ENCODE results near the gene SMURF2.
A peak's percentile ranks its signal among the peaks of the same experiment; 100 is the strongest.
"Not testable (repeated sequence)": the region's sequence is repeated elsewhere in the genome, so short reads cannot be mapped to it uniquely, and the experiment has no call there.

SMURF2 gene

DNA sequence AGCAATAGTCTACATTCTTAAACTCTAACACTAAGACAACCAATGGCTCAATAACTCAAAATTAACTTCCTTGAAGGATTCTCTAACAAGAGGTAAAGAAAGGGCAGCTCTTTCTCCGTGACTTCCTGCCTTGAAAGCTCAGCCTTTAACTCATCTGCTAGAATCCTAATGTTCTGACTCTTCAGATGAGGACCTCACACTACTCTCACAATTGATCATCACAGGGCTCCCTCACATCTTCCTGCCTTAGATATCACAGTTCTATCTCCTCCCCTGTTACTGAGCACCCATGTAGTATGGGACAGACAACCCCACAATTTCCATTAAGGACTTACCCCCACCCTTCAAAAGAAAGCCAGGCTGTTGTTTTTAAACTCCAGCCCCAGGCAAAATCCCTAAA lies 33.5 kb downstream of the SMURF2 start:
- no peak for DNase-seq

GRCh38 chr17:64627797-64628196 lies 34.3 kb downstream of the SMURF2 start:
- no peak for DNase-seq

GRCh38 chr17:64626827-64627226 lies 35.3 kb downstream of the SMURF2 start:
- DNase-seq, result no peak

GRCh38 chr17:64625541-64625940 lies 36.6 kb downstream of the SMURF2 start:
- no peak for DNase-seq

DNA sequence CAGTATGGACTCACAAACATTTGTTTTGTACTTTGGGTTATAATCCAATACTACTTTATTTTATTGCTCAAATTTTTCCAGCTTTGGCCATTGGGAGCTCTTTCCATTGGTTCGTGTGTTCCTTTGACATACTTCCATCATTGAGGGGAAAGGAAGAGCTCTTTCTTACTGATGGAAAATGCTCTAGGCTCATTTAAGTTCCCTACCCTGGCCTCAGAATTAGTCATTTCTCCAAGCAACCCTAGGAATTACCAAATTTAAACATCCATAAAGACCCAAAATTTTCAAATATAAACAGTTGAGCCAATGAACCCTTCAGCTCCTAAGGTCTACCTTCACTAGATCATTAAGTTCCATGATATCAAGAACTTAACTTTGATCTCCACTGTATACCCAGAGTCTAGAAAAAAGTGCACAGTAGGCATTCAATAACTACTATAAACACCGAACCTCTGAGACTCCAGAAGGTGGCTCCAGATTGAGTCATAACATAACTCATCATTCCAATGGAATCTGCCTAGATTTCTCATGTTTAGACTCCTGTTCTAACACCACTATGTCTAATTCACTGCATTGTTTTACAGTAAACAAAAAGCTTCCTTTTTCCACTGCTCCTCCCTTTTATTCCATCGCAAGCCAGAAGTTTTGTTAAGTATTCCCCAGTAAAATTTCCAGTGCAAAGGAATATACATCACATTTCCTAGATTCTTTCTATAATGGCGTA lies 39.0 kb downstream of the SMURF2 start:
- no peak for DNase-seq

GRCh38 chr17:64621772-64622171 lies 40.3 kb downstream of the SMURF2 start:
- no peak for DNase-seq

- no peak for DNase-seq
These were observed 43.3 kb downstream of the SMURF2 start for GRCh38 chr17:64618848-64619247.

DNA sequence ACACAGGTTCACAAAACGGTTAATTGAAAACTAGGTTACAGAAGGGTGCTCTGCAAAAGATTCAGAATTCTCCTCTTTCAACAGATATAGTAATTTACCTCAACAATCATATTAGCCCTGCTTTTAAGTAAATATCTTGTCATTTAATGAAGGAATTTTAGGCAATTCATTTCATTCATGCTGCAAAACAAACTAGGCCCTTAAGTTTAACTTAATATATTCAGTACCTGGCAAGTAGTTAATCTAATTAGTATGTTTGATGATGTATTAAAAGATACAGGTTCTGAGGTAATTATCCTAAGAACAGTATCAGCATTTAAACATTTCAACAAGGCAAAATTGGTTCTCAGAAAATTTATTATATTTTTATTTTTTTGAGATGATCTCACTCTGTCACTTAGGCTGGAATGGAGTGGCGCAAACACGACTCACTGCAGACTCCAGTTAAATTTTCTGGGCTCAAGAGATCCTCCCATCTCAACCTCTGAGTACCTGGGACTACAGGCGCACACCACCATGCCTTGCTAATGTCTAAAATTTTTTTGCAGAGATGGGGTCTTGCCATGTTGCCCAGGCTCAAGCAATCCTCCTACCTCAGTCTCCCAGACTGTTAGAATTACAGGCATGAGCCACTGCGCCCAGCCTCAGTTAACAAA lies 44.9 kb downstream of the SMURF2 start:
- DNase-seq, result no peak

- no peak for DNase-seq
These were observed 47.0 kb downstream of the SMURF2 start for GRCh38 chr17:64615028-64615677.

- DNase-seq, result no peak
These were observed 47.7 kb downstream of the SMURF2 start for GRCh38 chr17:64614266-64615027.

GRCh38 chr17:64611369-64611768 lies 50.7 kb downstream of the SMURF2 start:
- no peak for DNase-seq

DNA sequence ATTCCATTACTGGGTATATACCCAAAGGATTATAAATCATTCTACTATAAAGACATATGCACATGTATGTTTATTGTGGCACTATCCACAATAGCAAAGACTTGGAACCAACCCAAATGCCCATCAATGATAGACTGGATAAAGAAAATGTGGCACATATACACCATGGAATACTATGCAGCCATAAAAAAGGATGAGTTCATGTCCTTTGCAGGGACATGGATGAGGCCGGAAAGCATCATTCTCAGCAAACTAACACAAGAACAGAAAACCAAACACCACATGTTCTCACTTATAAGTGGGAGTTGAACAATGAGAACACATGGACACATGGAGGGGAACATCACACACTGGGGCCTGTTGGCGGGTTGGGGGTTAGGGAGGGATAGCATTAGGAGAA lies 51.9 kb downstream of the SMURF2 start:
- DNase-seq, result not testable (repeated sequence)

DNA sequence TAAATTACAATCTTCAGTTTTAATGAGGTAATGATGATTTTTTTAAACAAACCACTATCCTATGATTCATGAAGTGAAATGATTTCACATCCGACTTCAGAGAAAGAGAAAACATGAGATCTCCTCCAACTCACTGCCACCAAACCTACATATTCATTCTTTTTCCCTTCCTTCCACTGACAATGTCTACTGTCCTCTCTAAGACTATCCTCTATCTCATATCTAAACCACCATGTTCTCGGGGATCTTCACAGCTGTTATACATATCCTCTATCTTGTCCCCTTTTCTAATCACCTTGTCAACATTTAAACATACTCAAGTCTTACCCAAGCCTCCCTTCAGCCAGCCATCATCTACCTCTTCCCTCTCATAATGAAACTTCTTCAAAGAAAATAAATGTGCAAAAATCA lies 53.5 kb downstream of the SMURF2 start:
- DNase-seq, result no peak

DNA sequence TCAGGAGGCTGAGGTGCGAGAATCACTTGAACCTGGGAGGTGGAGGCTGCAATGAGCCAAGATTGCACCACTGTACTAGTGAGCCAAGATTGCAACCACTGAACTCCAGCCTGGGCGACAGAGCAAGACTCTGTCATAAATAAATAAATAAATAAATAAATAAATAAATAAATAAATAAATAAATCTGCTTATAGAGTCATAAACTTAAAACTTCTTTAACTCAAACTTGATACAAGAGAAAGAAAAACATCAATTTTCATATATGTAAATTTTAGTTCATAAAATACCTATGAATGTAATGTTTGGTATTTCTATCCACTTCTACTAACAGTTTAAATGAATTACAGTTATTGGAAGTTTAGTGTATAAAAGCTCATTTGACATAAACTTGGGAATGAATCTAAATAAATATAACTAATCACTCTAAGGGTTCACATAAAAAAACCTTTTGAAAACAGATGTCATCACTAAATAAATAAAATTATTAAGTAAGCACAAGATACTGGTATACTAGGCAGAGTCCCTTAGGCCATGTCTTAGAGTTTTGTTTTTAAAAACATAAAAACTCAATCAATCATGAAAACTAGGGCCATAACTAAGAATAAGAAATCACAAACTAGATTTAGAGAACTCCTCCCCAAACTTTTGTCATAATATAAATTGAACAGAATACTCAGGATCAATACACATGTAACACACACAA lies 54.1 kb downstream of the SMURF2 start:
- DNase-seq, result no peak

DNA sequence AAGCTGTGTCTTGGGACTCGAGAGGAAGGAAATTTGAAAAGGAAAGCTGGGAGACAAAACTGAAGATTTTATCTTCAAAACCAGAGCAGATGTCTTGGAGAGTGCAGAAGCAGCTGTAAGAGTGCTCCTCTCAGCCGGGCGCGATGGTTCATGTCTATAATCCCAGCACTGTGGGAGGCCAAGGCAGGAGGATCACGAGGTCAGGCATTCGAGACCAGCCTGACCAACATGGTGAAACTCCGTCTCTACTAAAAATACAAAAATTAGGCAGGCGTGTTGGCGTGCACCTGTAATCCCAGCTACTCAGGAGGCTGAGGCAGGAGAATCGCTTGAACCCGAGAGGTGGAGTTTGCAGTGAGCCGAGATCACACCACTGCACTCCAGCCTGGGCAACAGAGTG lies 57.6 kb downstream of the SMURF2 start:
- DNase-seq, result not testable (repeated sequence)

- no peak for DNase-seq
These were observed 58.1 kb downstream of the SMURF2 start for GRCh38 chr17:64603987-64604386.

DNA sequence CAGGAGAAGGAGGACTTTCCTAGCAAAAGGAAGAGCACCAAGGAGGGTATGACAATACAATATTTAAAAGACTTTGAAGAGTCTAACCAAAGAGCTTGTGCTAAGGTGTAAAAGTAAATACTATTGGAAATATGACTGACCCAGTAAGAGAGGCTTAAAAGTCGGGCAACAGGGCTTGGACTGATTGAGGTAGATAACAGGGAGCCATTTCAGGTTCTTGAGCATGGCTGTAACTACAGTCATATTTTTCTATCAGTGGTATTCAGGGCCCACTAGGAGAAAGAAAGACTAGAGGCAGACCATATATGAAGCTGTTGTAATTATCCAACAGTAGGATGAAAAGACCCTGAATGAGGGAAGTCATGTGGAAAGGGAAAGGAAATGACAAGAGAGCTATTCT lies 62.3 kb downstream of the SMURF2 start:
- DNase-seq, result no peak

DNA sequence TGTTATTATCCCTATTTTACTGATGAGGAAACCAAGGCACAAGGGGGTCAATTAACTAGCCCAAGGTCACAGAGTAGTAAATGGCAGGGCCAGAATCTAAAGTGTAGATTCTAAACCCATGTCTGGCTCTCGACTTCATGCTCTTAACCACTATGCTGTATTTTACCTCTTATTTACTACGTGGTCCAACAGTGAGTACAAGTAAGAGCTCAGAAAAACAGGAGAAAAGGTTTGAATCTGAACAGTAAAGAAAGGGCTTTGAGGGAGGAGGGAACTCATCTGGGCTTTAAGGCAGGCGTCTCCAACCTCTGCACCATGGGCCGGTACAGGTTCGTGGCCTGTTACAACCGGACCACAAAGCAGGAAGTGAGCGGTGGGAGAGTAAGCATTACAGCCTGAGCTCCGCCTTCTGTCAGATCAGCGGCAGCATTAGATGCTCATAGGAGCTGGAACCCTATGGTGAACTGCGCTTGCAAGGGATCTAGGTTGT lies 62.9 kb downstream of the SMURF2 start:
- DNase-seq, result no peak

- DNase-seq, result no peak
These were observed 63.4 kb downstream of the SMURF2 start for GRCh38 chr17:64598672-64599071.

- no peak for DNase-seq
These were observed 65.1 kb downstream of the SMURF2 start for GRCh38 chr17:64596988-64597387.

GRCh38 chr17:64596439-64596838 lies 65.7 kb downstream of the SMURF2 start:
- DNase-seq, result no peak

DNA sequence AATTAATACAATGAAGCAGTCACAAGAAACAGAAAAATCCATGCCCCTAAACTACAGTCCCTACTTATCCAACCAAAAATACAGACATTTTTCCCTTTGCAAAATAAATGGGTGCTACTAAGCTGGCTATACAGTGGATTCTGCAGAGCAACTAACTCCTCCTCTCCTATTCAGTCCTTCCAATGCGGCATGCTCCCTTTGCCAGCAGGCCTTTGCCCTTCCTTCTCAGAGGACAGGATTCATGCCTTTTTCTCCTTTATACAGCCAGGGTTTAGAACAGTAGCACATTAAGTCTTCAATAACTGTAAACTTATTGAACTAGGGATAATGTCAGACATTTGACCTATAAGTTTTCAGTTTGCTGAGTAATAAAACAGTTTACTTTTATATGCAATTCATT lies 70.2 kb downstream of the SMURF2 start:
- DNase-seq, result no peak

DNA sequence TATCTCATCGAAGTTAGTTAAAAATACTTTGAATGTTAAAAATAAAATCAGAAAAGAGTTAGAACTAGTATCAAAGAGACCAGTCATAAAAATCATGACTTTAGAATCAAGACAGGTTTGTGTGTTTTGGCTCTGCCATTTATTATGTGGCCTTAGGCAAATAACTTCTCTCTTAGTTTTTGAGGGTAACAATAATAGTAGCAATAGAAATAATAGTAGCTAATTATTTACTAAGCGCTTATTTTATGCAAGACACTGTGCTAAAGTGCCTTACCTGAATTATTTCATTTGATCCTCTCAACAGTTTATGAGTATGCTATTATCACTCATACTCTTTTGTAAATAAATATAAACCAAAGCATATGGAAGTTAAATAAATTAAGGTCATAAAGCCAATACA lies 77.0 kb downstream of the SMURF2 start:
- DNase-seq, result peak in 1 of 3 experiments; percentile 18
